ENCODE results near the gene INCENP.

DNA sequence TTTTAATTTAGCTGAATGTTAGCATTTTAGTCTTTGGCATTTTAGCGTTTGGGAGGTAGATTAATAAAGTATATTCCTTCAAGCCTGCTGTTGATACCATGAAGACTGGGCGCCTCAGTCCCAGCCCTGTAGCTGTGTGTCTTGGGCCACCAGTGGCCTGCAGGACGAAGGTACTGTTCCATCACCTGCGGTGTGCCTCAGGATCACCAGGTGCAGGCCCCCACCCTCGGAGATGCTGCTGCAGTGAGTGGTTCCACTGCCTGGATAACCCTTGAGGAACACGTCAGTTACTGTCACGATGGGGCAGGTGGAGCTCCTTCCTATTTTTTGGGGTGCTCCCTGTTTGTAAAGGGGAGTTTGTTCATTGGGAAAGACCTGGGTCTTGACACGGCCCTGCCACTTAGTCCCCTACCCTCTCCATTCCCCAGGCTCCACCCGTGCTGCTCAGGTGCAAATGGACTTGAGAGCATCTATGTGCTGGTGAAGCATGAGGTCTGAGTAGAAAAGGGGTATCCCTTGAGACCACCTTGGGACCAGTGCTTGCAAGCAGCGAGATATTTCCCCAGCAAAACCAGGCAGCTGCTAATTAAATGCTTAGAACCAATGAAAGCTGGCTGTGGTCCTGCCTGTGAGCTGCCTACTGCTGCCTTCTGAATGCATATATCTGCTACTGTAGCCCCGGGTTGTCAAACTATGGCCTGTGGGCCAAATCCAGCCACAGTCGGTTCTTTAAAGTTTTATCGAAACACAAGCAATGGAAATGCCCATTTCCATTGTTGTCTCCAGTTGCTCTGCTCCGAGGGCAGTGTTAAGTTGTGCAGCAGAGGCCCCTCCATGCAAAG lies 28.7 kb downstream of the INCENP start:
- no peak for TF ChIP-seq CTCF (IDR thresholded peaks at IDR 0.05; ENCODE audit: borderline replicate concordance, extremely low read depth, low read length, poor library complexity, severe bottlenecking)
- no peak for TF ChIP-seq EZH2 (IDR thresholded peaks at IDR 0.05; ENCODE audit: borderline replicate concordance, low read depth, low read length, severe bottlenecking)
